ENCODE measurements around the gene TOP2A.

Gene TOP2A

DNA sequence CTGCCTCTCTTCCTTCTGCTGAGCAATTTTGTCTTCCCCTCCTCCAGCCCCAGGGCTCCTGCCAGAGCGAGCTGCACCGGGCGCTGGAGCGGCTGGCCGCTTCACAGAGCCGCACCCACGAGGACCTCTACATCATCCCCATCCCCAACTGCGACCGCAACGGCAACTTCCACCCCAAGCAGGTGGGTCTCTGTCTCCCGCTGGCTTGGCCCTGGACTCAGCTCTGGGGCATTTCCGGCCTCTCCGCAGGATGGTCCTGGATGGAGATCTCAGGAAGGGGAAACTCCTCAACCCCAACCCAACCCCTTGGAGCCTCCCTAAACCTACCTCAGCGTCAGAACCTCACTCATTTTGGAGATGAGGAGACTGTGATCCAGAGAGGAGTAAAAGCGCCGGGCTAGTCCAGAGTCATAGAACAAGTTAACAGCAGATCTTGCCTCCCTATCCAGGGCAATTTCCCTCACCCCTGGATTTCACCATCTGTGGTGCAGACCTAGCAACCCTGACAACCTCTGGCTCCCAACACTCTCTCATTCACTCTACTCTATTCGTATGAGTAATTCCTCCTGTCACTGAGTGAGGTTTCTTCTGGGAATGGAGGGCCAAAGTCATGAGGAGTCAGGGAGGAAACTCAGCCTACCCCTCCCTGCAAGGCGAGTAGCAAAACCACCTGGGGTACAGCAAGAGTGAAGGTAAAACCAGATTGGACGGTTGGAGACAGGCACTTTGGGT, 36.4 kb upstream of the TOP2A start:
- TF ChIP-seq, protein P1, sequence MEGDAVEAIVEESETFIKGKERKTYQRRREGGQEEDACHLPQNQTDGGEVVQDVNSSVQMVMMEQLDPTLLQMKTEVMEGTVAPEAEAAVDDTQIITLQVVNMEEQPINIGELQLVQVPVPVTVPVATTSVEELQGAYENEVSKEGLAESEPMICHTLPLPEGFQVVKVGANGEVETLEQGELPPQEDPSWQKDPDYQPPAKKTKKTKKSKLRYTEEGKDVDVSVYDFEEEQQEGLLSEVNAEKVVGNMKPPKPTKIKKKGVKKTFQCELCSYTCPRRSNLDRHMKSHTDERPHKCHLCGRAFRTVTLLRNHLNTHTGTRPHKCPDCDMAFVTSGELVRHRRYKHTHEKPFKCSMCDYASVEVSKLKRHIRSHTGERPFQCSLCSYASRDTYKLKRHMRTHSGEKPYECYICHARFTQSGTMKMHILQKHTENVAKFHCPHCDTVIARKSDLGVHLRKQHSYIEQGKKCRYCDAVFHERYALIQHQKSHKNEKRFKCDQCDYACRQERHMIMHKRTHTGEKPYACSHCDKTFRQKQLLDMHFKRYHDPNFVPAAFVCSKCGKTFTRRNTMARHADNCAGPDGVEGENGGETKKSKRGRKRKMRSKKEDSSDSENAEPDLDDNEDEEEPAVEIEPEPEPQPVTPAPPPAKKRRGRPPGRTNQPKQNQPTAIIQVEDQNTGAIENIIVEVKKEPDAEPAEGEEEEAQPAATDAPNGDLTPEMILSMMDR (IDR thresholded peaks at IDR 0.05; ENCODE audit: low read depth, low read length) = no peak
- Histone ChIP-seq H3K4me1 (peaks cover 44% of the 10 kb centered on the region), H3K27me3 (no peaks in the 10 kb centered on the region), H3K4me3 (ENCODE audit: low read depth, low read length) (no peak overlapping the region), H3K36me3 (peaks cover 55% of the 10 kb centered on the region), H3K9me3 (no peaks in the 10 kb centered on the region)
- DNase-seq = no peak

DNA sequence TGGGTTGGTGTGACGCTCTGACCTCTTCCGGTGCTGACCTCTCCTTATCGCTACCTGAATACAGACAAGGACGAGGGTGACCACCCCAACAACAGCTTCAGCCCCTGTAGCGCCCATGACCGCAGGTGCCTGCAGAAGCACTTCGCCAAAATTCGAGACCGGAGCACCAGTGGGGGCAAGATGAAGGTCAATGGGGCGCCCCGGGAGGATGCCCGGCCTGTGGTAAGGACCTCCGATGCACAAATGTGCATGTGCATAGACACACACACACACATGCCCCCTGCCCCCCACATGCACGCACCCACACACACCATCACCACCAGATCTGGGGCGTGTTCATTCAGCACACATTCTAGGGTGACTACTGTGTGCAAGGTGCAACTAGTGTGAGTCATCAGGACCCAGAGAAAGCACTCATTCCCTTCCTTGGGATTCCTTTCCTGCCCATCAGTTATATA, 35.3 kb upstream of the TOP2A start:
- Histone ChIP-seq H3K9me3 (no peaks in the 10 kb centered on the region), H3K27me3 (no peaks in the 10 kb centered on the region), H3K4me3 (ENCODE audit: low read depth, low read length) (no peak overlapping the region), H3K36me3 (peaks cover 55% of the 10 kb centered on the region), H3K4me1 (peaks cover 38% of the 10 kb centered on the region)
- DNase-seq = no peak
- TF ChIP-seq, protein P1 (IDR thresholded peaks at IDR 0.05; ENCODE audit: low read depth, low read length) = no peak

DNA sequence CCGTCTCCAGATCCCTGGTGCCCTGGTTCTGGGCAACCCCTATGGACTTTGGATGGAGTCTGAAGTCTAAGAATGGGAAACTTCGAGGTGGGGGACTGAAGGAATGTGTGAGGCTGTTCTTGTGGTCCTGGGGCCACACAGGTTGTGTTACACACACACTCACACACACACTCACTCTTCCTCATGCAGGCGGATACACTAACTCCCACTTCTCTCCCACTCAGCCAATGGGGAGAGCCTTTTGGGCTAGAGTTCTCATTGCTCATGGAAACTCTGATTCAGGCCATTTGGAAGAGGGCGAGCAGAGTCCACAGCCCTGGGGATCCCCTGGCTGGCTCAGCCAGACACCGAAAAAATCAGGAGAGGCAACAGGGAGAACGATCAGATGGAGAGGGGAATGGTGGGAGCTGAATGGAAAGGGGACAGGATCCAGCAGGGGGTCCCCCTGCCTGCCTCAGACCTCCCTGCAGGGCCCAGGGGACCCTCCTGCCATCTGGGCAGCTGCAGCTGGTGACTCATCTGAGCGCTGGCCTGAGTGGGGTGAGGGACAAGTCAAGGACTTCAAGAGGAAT, 34.6 kb upstream of the TOP2A start:
- peak; percentile 55 for DNase-seq
- TF ChIP-seq, protein P1 (IDR thresholded peaks at IDR 0.05; ENCODE audit: low read depth, low read length) = no peak
- Histone ChIP-seq H3K4me1 (peaks cover 35% of the 10 kb centered on the region), H3K9me3 (no peaks in the 10 kb centered on the region), H3K4me3 (ENCODE audit: low read depth, low read length) (no peak overlapping the region), H3K27me3 (no peaks in the 10 kb centered on the region), H3K36me3 (peaks cover 53% of the 10 kb centered on the region)

DNA sequence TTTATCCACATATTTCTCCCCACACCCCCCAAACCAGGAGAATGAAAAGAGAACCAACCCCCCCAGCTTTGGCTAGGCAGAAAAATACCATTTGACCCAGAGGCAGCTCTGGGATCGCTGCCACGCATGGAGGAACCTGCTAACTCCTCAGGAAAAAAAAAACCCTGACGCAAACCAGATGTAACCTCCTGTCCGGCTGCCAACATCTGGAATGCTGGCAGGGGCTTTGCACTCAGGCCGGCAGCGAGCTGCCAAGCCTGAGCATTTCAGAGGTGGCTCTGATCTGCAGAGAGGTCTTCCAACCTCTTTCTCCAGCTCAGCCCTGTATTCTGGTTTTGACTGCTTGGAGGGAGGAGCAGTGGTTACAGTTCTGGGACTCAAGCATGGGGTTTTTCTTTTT, 33.7 kb upstream of the TOP2A start:
- peaks cover 36% of the 10 kb centered on the region for H3K4me1 ChIP-seq
- H3K4me3 ChIP-seq (ENCODE audit: low read depth, low read length) = peak overlapping the region; percentile 5; the same call in 1 of the 2 replicates
- no peaks in the 10 kb centered on the region for H3K27me3 ChIP-seq
- TF ChIP-seq, protein P1 (IDR thresholded peaks at IDR 0.05; ENCODE audit: low read depth, low read length) = no peak
- H3K9me3 ChIP-seq = no peaks in the 10 kb centered on the region
- DNase-seq = peak; percentile 83
- peaks cover 44% of the 10 kb centered on the region for H3K36me3 ChIP-seq

DNA sequence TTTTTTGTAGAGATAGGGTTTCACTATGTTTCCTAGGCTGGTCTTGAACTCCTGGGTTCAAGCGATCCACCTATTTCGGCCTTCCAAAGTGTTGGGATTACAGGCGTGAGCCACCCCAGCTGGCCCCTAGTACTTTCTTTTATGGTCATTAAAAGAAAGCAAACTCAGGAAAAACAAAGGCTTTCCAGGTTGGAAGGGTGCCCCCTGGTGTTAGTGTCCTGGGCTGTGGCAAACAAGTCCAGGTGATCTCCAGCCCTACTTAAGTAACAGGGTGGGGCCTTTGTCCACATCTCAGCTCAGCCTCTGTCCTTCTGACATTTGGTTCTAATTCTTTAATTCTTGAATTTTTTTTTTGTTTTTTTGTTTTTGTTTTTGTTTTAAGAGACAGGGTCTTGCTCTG, 32.5 kb upstream of the TOP2A start:
- peaks cover 34% of the 10 kb centered on the region for H3K36me3 ChIP-seq
- TF ChIP-seq, protein P1 (IDR thresholded peaks at IDR 0.05; ENCODE audit: low read depth, low read length) = peak; percentile 67
- H3K9me3 ChIP-seq = no peaks in the 10 kb centered on the region
- H3K4me1 ChIP-seq = peaks cover 38% of the 10 kb centered on the region
- peak; percentile 40 for DNase-seq
- H3K27me3 ChIP-seq = no peaks in the 10 kb centered on the region
- no peak overlapping the region for H3K4me3 ChIP-seq (ENCODE audit: low read depth, low read length)

DNA sequence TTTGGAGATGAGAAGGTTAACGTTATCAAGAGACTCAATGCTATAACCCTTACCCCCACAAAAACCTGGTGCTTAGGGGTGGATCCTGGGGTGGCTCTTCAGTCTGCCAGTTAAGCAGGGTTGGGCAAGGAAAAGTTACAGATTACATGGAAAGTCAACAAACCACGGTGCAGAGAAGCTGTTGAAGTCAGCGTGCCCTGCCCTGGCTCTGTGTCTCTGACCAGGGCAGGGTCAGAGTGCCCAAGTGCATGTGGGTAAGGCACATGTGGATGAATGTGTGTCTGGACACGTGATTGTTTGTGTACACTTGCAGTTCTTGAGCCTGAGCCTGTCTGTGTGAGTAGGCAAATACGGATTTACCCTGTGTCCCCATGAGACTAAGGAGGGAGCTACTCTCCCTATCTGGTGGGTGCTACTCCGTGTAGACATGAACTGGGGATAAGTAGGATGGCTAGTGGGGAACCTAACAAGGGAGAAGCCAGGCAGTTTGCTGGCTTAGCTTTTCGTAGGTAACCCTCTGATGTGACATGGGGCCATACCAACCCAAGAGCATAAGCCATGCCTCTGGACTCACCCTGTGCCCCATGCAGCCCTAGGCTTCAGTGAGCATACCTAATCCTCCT, 31.1 kb upstream of the TOP2A start:
- peaks cover 38% of the 10 kb centered on the region for H3K4me1 ChIP-seq
- H3K9me3 ChIP-seq = no peaks in the 10 kb centered on the region
- H3K4me3 ChIP-seq (ENCODE audit: low read depth, low read length) = no peak overlapping the region

More for the DNA sequence above, 31.1 kb upstream of the TOP2A start:
- H3K27me3 ChIP-seq = no peaks in the 10 kb centered on the region
- TF ChIP-seq, protein P1 (IDR thresholded peaks at IDR 0.05; ENCODE audit: low read depth, low read length) = no peak
- no peak for DNase-seq
- peaks cover 21% of the 10 kb centered on the region for H3K36me3 ChIP-seq
